ACC112 (cell line): ENCODE results near the gene ST7.

Experiments used
- H2AFZ ChIP-seq: fragments of 200-600 bp; sonication (generic); one replicate; pipeline ENCODE4 v1.6.0; 2017; ENCODE audit warnings: antibody characterized with exemption, low read length; ENCODE audit not compliant: unreplicated experiment
- H3K27ac ChIP-seq: fragments of 200-600 bp; sonication (generic); 2 replicates; pipeline ENCODE4 v1.5.1; 2014; ENCODE audit warnings: low read depth, mild to moderate bottlenecking, antibody characterized with exemption, low read length, moderate library complexity
- H3K27me3 ChIP-seq: fragments of 200-600 bp; sonication (generic); 2 replicates; pipeline ENCODE4 v1.6.1; 2014; ENCODE audit warnings: mild to moderate bottlenecking, antibody characterized with exemption, low read length, moderate library complexity, mixed read lengths; ENCODE audit not compliant: insufficient read depth
- H3K36me3 ChIP-seq: fragments of 200-600 bp; sonication (generic); 2 replicates; pipeline ENCODE4 v1.6.1; 2016; ENCODE audit warnings: mild to moderate bottlenecking, antibody characterized with exemption, low read length, moderate library complexity, mixed read lengths; ENCODE audit not compliant: insufficient read depth
- H3K4me1 ChIP-seq: fragments of 200-600 bp; sonication (generic); one replicate; pipeline ENCODE4 v1.6.1; 2016; ENCODE audit warnings: low read length, mixed read lengths; ENCODE audit not compliant: insufficient read depth, unreplicated experiment, control insufficient read depth
- H3K4me3 ChIP-seq: fragments of 200-600 bp; sonication (generic); 2 replicates; pipeline ENCODE4 v1.5.1; 2014; ENCODE audit warnings: mild to moderate bottlenecking, low read depth, low read length
- H3K79me2 ChIP-seq: fragments of 200-600 bp; sonication (generic); one replicate; pipeline ENCODE4 v1.6.0; 2016; ENCODE audit warnings: low read length; ENCODE audit not compliant: control insufficient read depth, unreplicated experiment, insufficient read depth

Gene ST7

DNA sequence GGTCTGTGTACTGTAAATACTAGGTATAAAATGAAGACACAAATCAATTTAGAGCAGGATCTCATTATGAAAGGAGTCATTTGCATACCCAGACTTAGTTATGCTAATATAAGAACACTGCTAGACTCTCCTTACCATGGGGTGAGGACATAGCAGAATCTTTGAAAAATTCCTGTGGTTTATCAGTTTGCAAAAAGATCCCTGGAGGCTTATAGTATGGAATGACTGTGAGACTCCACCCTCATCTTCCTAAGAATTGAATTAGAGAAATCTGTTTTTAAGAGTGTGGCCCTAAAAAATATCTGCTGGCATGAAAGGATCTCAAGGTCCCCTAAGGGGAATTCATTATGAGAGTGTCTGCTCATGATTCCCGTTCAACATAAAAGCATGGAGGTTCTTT, 306.3 kb downstream of the ST7 start:
- H2AFZ ChIP-seq = no peak overlapping the region
- no peaks in the 10 kb centered on the region for H3K79me2 ChIP-seq
- peaks cover 33% of the 10 kb centered on the region for H3K27me3 ChIP-seq
- no peak overlapping the region for H3K4me3 ChIP-seq
- H3K27ac ChIP-seq = no peak overlapping the region
- H3K4me1 ChIP-seq = peaks cover 14% of the 10 kb centered on the region
- no peaks in the 10 kb centered on the region for H3K36me3 ChIP-seq

DNA sequence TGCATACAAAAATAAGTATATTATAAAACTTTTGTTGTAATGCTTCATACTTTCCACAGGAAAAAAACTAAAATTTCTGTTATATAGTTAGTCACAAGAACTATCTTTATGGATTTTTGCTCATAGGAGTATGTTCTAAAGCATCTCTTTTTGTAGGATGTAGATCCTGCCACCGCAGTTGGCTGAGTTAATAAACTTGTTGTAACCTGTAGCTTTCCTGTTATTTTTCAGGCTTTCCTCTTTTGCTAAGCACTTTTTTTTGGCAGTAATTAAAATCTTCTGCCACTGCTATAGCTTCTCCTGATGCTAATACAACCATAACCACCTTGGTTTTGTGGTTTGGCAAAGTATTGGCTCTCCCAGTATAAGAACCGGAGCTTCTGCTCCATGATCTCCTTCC, 309.2 kb downstream of the ST7 start:
- no peak overlapping the region for H3K4me3 ChIP-seq
- H3K36me3 ChIP-seq = no peaks in the 10 kb centered on the region
- H2AFZ ChIP-seq = no peak overlapping the region
- H3K27ac ChIP-seq = no peak overlapping the region
- peaks cover 15% of the 10 kb centered on the region for H3K27me3 ChIP-seq
- H3K4me1 ChIP-seq = peaks cover 14% of the 10 kb centered on the region
- no peaks in the 10 kb centered on the region for H3K79me2 ChIP-seq

DNA sequence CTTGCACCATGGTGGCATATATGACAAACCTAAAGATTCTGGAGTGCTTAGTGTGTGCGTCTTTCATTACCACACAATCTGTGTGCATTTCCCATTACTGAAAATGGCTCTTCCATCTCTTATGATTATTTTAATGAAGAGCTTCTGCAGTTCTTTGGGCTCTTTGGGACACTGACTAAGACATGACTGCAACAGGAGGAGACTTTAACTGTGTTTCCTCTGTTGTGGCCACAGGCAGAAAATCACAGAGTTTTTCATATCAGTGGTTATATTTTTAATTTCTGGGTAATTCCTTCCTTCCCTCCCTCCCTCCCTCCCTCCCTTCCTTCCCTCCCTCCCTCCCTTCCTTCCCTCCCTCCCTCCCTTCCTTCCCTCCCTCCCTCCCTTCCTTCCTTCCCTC, 311.4 kb downstream of the ST7 start:
- Histone ChIP-seq H3K36me3 (no peaks in the 10 kb centered on the region), H3K79me2 (no peaks in the 10 kb centered on the region), H2AFZ (no peak overlapping the region), H3K27ac (no peak overlapping the region), H3K27me3 (0 out of 2 replicates have a peak, but pooled peaks cover 8% of the 10 kb centered on the region), H3K4me3 (no peak overlapping the region), H3K4me1 (peaks cover 13% of the 10 kb centered on the region)

DNA sequence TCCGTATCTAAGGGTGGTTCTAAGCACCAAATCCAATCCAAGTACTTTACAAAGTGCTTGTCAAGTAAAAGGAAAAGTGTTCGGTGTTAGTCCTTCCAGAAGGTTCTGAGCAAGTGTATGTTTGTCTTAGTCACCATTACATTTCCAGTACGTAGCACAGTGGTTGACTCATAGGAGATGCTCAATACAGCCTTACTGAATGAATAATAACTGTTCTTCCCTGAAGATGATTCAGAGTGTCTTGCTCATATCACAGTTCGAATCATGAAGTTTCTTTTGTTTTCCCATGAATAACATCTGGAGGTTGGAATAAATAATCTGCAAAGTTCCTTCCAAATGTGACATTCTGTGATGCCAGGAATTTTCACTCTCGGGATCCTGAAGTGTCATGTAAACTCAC, 316.1 kb downstream of the ST7 start:
- peaks cover 18% of the 10 kb centered on the region for H3K4me1 ChIP-seq
- no peaks in the 10 kb centered on the region for H3K79me2 ChIP-seq
- H3K27me3 ChIP-seq = no peaks in the 10 kb centered on the region
- H3K36me3 ChIP-seq = no peaks in the 10 kb centered on the region
- peak overlapping the region; percentile 99 for H3K27ac ChIP-seq
- peak overlapping the region; percentile 57 for H3K4me3 ChIP-seq
- peak overlapping the region; percentile 77 for H2AFZ ChIP-seq

DNA sequence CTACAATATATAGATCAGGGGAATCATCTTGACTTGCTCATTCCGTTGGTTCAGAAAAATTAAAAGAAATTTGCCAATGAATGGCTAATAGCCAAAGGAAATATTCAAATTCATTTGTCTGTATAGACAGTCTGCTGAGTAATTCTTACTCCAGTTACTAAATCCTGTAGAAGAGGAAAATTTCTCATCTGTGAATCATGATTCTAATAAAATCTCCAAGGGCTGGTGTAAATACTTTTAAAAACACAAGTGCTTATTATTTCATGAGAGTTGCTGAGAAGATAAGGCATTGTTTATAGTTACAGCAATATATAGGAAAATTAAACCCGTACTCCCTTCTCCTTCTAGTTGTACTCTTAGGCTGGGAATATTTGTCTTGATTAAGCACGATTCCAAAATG, 316.6 kb downstream of the ST7 start:
- peak overlapping the region; percentile 66 for H2AFZ ChIP-seq
- H3K27ac ChIP-seq = peak overlapping the region; percentile 99
- no peaks in the 10 kb centered on the region for H3K79me2 ChIP-seq
- peaks cover 18% of the 10 kb centered on the region for H3K4me1 ChIP-seq
- H3K27me3 ChIP-seq = no peaks in the 10 kb centered on the region
- no peaks in the 10 kb centered on the region for H3K36me3 ChIP-seq
- H3K4me3 ChIP-seq = peak overlapping the region; percentile 57

GRCh38 chr7:117270371-117270770, 317.1 kb downstream of the ST7 start:
- peak overlapping the region; percentile 66 for H2AFZ ChIP-seq
- no peaks in the 10 kb centered on the region for H3K27me3 ChIP-seq
- peak overlapping the region; percentile 57 for H3K4me3 ChIP-seq
- peaks cover 18% of the 10 kb centered on the region for H3K4me1 ChIP-seq
- peak overlapping the region; percentile 99 for H3K27ac ChIP-seq
- H3K79me2 ChIP-seq = no peaks in the 10 kb centered on the region
- H3K36me3 ChIP-seq = no peaks in the 10 kb centered on the region

DNA sequence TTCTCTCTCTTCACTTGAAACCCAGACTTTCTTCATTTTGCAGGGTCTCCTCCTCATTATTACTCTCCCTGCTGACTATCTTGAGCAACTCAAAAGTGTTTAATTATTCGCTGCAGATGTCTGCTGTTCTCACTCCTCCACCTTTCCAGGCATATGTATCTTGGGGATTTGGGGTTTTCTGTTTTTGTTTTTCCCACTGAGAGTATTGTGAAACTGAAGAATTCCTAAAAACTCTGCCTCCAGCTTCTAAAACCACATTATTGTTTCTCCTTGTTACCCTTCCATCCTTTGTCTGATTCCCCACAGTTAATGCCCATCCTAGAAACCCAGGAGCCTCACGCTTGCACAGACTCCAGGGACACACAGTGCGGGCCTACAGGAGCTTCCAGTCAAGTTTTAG, 318.3 kb downstream of the ST7 start:
- Histone ChIP-seq H3K4me3 (no peak overlapping the region), H3K4me1 (peaks cover 18% of the 10 kb centered on the region), H3K79me2 (no peaks in the 10 kb centered on the region), H3K27me3 (no peaks in the 10 kb centered on the region), H3K36me3 (no peaks in the 10 kb centered on the region), H3K27ac (no peak overlapping the region), H2AFZ (no peak overlapping the region)

- H3K27me3 ChIP-seq = no peaks in the 10 kb centered on the region
- H3K4me3 ChIP-seq = no peak overlapping the region
Observed at GRCh38 chr7:117272017-117272759, 318.9 kb downstream of the ST7 start.

DNA sequence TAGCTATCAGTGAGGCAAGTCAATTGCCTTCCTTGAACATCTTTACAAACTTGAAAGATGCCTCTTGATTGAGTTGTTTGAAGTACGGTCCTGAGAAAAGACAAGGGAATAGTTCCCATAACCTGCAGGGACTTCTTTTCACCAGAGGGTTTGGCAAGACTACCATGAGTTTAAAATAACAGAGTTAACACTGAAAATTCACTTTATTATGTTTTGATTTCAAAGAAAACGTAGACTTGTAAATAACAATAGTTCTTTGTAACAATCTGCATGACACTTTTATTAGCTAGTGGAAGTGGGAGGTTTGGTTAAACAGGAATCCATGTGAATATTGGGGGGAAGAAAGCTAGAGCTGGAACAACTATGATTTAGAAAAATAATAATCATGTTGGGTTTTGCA, 320.0 kb downstream of the ST7 start:
- Histone ChIP-seq H3K79me2 (no peaks in the 10 kb centered on the region), H2AFZ (no peak overlapping the region), H3K4me1 (peaks cover 18% of the 10 kb centered on the region), H3K27me3 (no peaks in the 10 kb centered on the region), H3K27ac (no peak overlapping the region), H3K36me3 (no peaks in the 10 kb centered on the region), H3K4me3 (no peak overlapping the region)

More at GRCh38 chr7:117272017-117272759, 318.9 kb downstream of the ST7 start:
- peaks cover 18% of the 10 kb centered on the region for H3K4me1 ChIP-seq
- H3K79me2 ChIP-seq = no peaks in the 10 kb centered on the region
- H2AFZ ChIP-seq = no peak overlapping the region
- no peaks in the 10 kb centered on the region for H3K36me3 ChIP-seq
- no peak overlapping the region for H3K27ac ChIP-seq

DNA sequence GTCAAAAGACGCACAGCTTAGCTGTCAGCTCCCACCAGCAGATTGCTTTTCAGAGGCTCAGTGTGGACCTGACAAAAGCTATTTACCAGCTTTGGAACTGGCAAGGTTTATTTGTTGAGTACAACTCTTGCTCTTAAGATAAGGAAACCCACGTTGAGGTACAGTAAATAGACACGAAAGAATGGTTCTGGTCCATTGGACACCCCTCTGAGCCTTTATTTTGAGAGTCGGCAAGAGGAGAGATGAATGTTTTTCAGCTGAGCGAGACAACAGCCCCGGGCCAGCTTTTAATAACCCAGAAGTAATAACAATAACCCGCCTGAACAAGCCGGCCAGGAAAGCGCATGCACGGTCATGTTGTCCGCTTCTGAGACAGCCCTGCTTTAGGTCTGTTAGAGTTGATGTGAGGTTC, 320.5 kb downstream of the ST7 start:
- Histone ChIP-seq H3K36me3 (no peaks in the 10 kb centered on the region), H3K4me3 (no peak overlapping the region), H3K79me2 (no peaks in the 10 kb centered on the region), H2AFZ (no peak overlapping the region), H3K4me1 (peaks cover 17% of the 10 kb centered on the region), H3K27ac (no peak overlapping the region), H3K27me3 (no peaks in the 10 kb centered on the region)

DNA sequence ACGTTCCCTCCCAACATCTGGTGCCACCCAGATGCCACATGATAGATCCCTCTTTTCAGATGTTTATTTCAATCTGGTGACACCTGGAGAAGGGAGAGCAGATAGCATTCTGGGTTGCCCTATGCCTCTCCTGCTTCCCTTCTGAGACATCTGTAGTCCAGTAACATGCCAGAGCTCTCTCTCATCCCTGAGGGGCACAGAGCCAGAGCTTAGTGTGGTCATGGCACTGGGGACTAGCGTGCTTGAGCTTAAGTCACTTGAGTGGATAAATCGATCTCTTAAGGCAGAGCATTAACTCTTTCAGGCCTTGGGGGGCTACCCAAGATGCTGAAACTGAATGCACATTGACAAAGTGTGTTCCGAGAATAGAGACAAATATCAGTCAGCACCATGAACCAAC, 321.6 kb downstream of the ST7 start:
- no peak overlapping the region for H2AFZ ChIP-seq
- no peak overlapping the region for H3K27ac ChIP-seq
- no peak overlapping the region for H3K4me3 ChIP-seq
- no peaks in the 10 kb centered on the region for H3K27me3 ChIP-seq
- no peaks in the 10 kb centered on the region for H3K79me2 ChIP-seq
- no peaks in the 10 kb centered on the region for H3K36me3 ChIP-seq
- peaks cover 12% of the 10 kb centered on the region for H3K4me1 ChIP-seq
